ENCODE data around the gene TMEFF2.

- TF ChIP-seq, protein P1, sequence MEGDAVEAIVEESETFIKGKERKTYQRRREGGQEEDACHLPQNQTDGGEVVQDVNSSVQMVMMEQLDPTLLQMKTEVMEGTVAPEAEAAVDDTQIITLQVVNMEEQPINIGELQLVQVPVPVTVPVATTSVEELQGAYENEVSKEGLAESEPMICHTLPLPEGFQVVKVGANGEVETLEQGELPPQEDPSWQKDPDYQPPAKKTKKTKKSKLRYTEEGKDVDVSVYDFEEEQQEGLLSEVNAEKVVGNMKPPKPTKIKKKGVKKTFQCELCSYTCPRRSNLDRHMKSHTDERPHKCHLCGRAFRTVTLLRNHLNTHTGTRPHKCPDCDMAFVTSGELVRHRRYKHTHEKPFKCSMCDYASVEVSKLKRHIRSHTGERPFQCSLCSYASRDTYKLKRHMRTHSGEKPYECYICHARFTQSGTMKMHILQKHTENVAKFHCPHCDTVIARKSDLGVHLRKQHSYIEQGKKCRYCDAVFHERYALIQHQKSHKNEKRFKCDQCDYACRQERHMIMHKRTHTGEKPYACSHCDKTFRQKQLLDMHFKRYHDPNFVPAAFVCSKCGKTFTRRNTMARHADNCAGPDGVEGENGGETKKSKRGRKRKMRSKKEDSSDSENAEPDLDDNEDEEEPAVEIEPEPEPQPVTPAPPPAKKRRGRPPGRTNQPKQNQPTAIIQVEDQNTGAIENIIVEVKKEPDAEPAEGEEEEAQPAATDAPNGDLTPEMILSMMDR (IDR thresholded peaks at IDR 0.05): no peak
- no peak for TF ChIP-seq POLR2A (IDR thresholded peaks at IDR 0.05)
These were observed 48.4 kb downstream of the TMEFF2 start for GRCh38 chr2:192146069-192147015.
